HepG2 (cell line): ENCODE measurements around the gene ZNF277. TPM values are rescaled to one million over a fixed set of nuclear protein-coding genes. Genes with fewer than 3 reads are reported as not detected.

Experiments used
- MAFF ChIP-seq: IDR thresholded peaks from 2 replicates; pipeline ENCODE4 v1.6.1; 2011; ENCODE audit warnings: low read depth, low read length, improper control_type of control experiment
- MTA1 ChIP-seq: sonication (generic); formaldehyde crosslinking; IDR thresholded peaks from 2 replicates; pipeline ENCODE4 v1.4.0; 2020; ENCODE audit warnings: missing genetic modification reagents, mild to moderate bottlenecking, borderline replicate concordance
- PLRG1 ChIP-seq: fragments of 450-650 bp; conservative IDR thresholded peaks from 2 replicates; pipeline ENCODE4 v1.6.1; 2016
- REPIN1 ChIP-seq: sonication (generic); formaldehyde crosslinking; IDR thresholded peaks from 2 replicates; pipeline ENCODE4 v1.8.0; 2022; ENCODE audit warnings: missing genetic modification reagents, low read depth, mild to moderate bottlenecking, borderline replicate concordance
- RFX1 ChIP-seq: fragments of 450-650 bp; IDR thresholded peaks from 2 replicates; pipeline ENCODE4 v1.6.1; 2017
- RFX3 ChIP-seq: IDR thresholded peaks from 2 replicates; pipeline ENCODE4 v1.6.1; 2016; ENCODE audit warnings: missing biosample characterization, missing genetic modification reagents
- RXRA ChIP-seq: sonication (generic); formaldehyde crosslinking; IDR thresholded peaks from 2 replicates; pipeline ENCODE4 v1.5.1; 2020; ENCODE audit warnings: missing genetic modification reagents
- SKI ChIP-seq: fragments of 450-650 bp; IDR thresholded peaks from one replicate; pipeline ENCODE4 v1.6.1; 2018; ENCODE audit warnings: mild to moderate bottlenecking; ENCODE audit not compliant: partially characterized antibody
- TCF7 ChIP-seq: sonication (generic); IDR thresholded peaks from 2 replicates; pipeline ENCODE4 v1.6.1; 2016; ENCODE audit warnings: antibody characterized with exemption, low read depth
- TSC22D2 ChIP-seq: sonication (generic); formaldehyde crosslinking; IDR thresholded peaks from 2 replicates; pipeline ENCODE4 v1.5.1; 2020; ENCODE audit warnings: missing genetic modification reagents, mild to moderate bottlenecking, borderline replicate concordance
- ZNF256 ChIP-seq: sonication (generic); formaldehyde crosslinking; conservative IDR thresholded peaks from 2 replicates; pipeline ENCODE4 v1.4.0; 2020; ENCODE audit warnings: missing genetic modification reagents
- ZNF496 ChIP-seq: sonication (generic); formaldehyde crosslinking; IDR thresholded peaks from 2 replicates; pipeline ENCODE4 v1.8.1; 2023; ENCODE audit warnings: mild to moderate bottlenecking, moderate library complexity, missing genetic modification reagents; ENCODE audit not compliant: insufficient replicate concordance
- ZNF598 ChIP-seq: sonication (generic); formaldehyde crosslinking; IDR thresholded peaks from 2 replicates; pipeline ENCODE4 v1.5.1; 2020; ENCODE audit warnings: mild to moderate bottlenecking, missing genetic modification reagents, borderline replicate concordance
- polyA plus RNA-seq, 8 experiments: library from polyadenylated mRNA; depleted of rRNA in 3 of 8; stranded (reverse) in 7 of 8; unstranded in 1 of 8; fragments of >200 nt; fragmentation: Illumina TruSeq in 4 of 8; extraction: Trizol in 4 of 8; gene quantifications; 2 replicates each; pipeline versions ENCODE4 v1.2.1 to v1.2.3, GENCODE V29; 2011 to 2016; ENCODE audit warnings: low read depth in 4 of 8, missing spikeins in 1 of 8, mixed read lengths in 1 of 8; ENCODE audit not compliant: insufficient read depth in 1 of 8
- total RNA-seq, 5 experiments: library from RNA; depleted of rRNA; stranded (reverse); fragments of >200 nt; fragmentation: Illumina TruSeq; extraction: Trizol; gene quantifications; 2 replicates each; pipeline ENCODE4 v1.2.3, GENCODE V29; 2016; ENCODE audit warnings: low read depth in 1 of 5
- TF ChIP-seq, protein P1 (sequence below): sonication (generic); formaldehyde crosslinking; IDR thresholded peaks from 2 replicates; pipeline ENCODE4 v1.5.1; 2020; ENCODE audit warnings: missing genetic modification reagents, mild to moderate bottlenecking, borderline replicate concordance
- TF ChIP-seq, protein P2 (sequence below): sonication (generic); formaldehyde crosslinking; IDR thresholded peaks from 2 replicates; pipeline ENCODE4 v1.8.1; 2023; ENCODE audit warnings: mild to moderate bottlenecking, missing genetic modification reagents
- TF ChIP-seq, protein P3 (sequence below): IDR thresholded peaks from 2 replicates; pipeline ENCODE4 v1.6.1; 2012; ENCODE audit warnings: low read depth, low read length, improper control_type of control experiment
- TF ChIP-seq, protein P4 (sequence below): sonication (generic); formaldehyde crosslinking; IDR thresholded peaks from 2 replicates; pipeline ENCODE4 v1.4.0; 2020; ENCODE audit warnings: low read depth, mild to moderate bottlenecking, missing genetic modification reagents
- TF ChIP-seq, protein P5 (sequence below): sonication (generic); formaldehyde crosslinking; IDR thresholded peaks from 2 replicates; pipeline ENCODE4 v1.8.0; 2022; ENCODE audit warnings: mild to moderate bottlenecking, missing genetic modification reagents; ENCODE audit not compliant: insufficient replicate concordance
- TF ChIP-seq, protein P6 (sequence below): sonication (generic); formaldehyde crosslinking; IDR thresholded peaks from 2 replicates; pipeline ENCODE4 v1.4.0; 2020; ENCODE audit warnings: missing genetic modification reagents

The ZNF277 gene
- total and polyA plus RNA-seq, 2 of the 13 experiments (the other 11 are each of a cell fraction or from before 2014, with no cell fraction given), result 29.1 to 30.1 TPM

DNA sequence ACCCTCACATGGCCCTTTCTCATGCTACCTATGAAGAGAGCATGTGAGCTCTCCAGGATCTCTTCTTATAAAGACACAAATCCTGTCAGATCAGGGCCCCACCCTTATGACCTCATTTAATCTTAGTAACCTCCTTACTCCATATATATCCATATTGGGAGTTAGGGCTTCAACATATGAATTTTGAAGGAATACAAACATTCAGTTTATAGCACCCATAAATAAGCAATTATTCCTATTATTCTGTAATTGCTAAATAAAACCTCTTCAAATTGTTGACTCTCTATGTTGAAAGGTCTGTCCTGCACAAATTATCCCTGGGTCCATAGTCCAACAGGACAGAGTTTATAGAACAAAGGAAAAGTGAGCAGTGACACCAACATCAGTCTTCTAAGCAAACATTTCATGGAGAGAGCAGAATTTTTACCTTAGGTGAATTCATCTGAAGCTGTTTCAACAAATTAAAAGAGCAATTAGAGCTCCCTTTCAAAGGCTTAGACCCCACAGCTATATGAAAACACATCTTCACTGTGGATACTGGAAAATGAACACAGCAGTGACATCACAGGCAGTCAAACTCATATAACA lies 12.5 kb upstream of the ZNF277 start (continued):
- 0 out of 2 replicates have a peak, but pooled peaks have one; percentile 19 for TF ChIP-seq MAFF
- no peak for TF ChIP-seq ZNF256
- TF ChIP-seq SKI, result peak; percentile 20
- TF ChIP-seq, protein P1, sequence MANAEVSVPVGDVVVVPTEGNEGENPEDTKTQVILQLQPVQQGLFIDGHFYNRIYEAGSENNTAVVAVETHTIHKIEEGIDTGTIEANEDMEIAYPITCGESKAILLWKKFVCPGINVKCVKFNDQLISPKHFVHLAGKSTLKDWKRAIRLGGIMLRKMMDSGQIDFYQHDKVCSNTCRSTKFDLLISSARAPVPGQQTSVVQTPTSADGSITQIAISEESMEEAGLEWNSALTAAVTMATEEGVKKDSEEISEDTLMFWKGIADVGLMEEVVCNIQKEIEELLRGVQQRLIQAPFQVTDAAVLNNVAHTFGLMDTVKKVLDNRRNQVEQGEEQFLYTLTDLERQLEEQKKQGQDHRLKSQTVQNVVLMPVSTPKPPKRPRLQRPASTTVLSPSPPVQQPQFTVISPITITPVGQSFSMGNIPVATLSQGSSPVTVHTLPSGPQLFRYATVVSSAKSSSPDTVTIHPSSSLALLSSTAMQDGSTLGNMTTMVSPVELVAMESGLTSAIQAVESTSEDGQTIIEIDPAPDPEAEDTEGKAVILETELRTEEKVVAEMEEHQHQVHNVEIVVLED (CRISPR knock-in tag), result no peak
- TF ChIP-seq ZNF496 (CRISPR knock-in tag), result no peak
- TF ChIP-seq, protein P2, sequence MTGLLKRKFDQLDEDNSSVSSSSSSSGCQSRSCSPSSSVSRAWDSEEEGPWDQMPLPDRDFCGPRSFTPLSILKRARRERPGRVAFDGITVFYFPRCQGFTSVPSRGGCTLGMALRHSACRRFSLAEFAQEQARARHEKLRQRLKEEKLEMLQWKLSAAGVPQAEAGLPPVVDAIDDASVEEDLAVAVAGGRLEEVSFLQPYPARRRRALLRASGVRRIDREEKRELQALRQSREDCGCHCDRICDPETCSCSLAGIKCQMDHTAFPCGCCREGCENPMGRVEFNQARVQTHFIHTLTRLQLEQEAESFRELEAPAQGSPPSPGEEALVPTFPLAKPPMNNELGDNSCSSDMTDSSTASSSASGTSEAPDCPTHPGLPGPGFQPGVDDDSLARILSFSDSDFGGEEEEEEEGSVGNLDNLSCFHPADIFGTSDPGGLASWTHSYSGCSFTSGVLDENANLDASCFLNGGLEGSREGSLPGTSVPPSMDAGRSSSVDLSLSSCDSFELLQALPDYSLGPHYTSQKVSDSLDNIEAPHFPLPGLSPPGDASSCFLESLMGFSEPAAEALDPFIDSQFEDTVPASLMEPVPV (CRISPR knock-in tag), result no peak
- no peak for TF ChIP-seq PLRG1
- no peak for TF ChIP-seq TSC22D2 (CRISPR knock-in tag)
- no peak for TF ChIP-seq RXRA (CRISPR knock-in tag)
- TF ChIP-seq MTA1 (CRISPR knock-in tag), result no peak
- TF ChIP-seq TCF7, result peak; percentile 84
- TF ChIP-seq REPIN1 (CRISPR knock-in tag), result 0 out of 2 replicates have a peak, but pooled peaks have one; percentile 20
- TF ChIP-seq, protein P3, sequence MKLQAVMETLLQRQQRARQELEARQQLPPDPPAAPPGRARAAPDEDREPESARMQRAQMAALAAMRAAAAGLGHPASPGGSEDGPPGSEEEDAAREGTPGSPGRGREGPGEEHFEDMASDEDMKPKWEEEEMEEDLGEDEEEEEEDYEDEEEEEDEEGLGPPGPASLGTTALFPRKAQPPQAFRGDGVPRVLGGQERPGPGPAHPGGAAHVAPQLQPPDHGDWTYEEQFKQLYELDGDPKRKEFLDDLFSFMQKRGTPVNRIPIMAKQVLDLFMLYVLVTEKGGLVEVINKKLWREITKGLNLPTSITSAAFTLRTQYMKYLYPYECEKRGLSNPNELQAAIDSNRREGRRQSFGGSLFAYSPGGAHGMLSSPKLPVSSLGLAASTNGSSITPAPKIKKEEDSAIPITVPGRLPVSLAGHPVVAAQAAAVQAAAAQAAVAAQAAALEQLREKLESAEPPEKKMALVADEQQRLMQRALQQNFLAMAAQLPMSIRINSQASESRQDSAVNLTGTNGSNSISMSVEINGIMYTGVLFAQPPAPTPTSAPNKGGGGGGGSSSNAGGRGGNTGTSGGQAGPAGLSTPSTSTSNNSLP, result peak; percentile 90
- TF ChIP-seq ZNF598 (CRISPR knock-in tag), result no peak
- TF ChIP-seq, protein P4, sequence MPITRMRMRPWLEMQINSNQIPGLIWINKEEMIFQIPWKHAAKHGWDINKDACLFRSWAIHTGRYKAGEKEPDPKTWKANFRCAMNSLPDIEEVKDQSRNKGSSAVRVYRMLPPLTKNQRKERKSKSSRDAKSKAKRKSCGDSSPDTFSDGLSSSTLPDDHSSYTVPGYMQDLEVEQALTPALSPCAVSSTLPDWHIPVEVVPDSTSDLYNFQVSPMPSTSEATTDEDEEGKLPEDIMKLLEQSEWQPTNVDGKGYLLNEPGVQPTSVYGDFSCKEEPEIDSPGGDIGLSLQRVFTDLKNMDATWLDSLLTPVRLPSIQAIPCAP (CRISPR knock-in tag), result no peak
- TF ChIP-seq RFX3, result no peak
- TF ChIP-seq, protein P5, sequence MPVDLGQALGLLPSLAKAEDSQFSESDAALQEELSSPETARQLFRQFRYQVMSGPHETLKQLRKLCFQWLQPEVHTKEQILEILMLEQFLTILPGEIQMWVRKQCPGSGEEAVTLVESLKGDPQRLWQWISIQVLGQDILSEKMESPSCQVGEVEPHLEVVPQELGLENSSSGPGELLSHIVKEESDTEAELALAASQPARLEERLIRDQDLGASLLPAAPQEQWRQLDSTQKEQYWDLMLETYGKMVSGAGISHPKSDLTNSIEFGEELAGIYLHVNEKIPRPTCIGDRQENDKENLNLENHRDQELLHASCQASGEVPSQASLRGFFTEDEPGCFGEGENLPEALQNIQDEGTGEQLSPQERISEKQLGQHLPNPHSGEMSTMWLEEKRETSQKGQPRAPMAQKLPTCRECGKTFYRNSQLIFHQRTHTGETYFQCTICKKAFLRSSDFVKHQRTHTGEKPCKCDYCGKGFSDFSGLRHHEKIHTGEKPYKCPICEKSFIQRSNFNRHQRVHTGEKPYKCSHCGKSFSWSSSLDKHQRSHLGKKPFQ (CRISPR knock-in tag), result no peak
- TF ChIP-seq, protein P6, sequence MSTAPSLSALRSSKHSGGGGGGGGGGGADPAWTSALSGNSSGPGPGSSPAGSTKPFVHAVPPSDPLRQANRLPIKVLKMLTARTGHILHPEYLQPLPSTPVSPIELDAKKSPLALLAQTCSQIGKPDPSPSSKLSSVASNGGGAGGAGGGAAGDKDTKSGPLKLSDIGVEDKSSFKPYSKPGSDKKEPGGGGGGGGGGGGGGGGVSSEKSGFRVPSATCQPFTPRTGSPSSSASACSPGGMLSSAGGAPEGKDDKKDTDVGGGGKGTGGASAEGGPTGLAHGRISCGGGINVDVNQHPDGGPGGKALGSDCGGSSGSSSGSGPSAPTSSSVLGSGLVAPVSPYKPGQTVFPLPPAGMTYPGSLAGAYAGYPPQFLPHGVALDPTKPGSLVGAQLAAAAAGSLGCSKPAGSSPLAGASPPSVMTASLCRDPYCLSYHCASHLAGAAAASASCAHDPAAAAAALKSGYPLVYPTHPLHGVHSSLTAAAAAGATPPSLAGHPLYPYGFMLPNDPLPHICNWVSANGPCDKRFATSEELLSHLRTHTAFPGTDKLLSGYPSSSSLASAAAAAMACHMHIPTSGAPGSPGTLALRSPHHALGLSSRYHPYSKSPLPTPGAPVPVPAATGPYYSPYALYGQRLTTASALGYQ, result no peak
- TF ChIP-seq RFX1, result no peak
